Measurements from ENCODE around the gene RHD. TPM values are rescaled to one million over a fixed set of nuclear protein-coding genes. Genes with fewer than 3 reads are reported as not detected.

Gene RHD
- total and polyA plus RNA-seq, 10 of the 15 experiments (the other 5 are each of a cell fraction or from before 2014, with no cell fraction given), result 0.02 to 0.34 (median 0.18) TPM; not detected in 6

- TF ChIP-seq RELB (IDR thresholded peaks at IDR 0.05; ENCODE audit: low read depth), result no peak
Measured at GRCh38 chr1:25256578-25256965, 15.7 kb upstream of the RHD start (continued).

- Histone ChIP-seq H2AFZ (ENCODE audit: control insufficient read depth, low read depth, low read length) (no peak overlapping the region), H3K4me1 (ENCODE audit: control insufficient read depth, insufficient read depth, low read length) (no peaks in the 10 kb centered on the region), H3K9me3 (replicated peaks; ENCODE audit: control insufficient read depth, insufficient read depth, low read length) (no peaks in the 10 kb centered on the region), H3K4me2 (ENCODE audit: control insufficient read depth, insufficient read depth) (no peak overlapping the region), H3K36me3 (ENCODE audit: control insufficient read depth in 2 of 2, insufficient read depth in 2 of 2, low read length in 1 of 2) (no peaks in the 10 kb centered on the region), H4K20me1 (ENCODE audit: control insufficient read depth, insufficient read depth) (no peaks in the 10 kb centered on the region), H3K79me2 (ENCODE audit: control insufficient read depth, insufficient read depth, low read length) (no peaks in the 10 kb centered on the region; the same call in none of the 2 replicates), H3K4me3 (no peak overlapping the region), H3K9ac (ENCODE audit: control insufficient read depth, insufficient read depth, low read length) (no peak overlapping the region), H3K27me3 (replicated peaks in 1 of 2; ENCODE audit: control insufficient read depth in 2 of 2, insufficient read depth in 2 of 2, low read length in 1 of 2) (no peaks in the 10 kb centered on the region), H3K27ac (ENCODE audit: control insufficient read depth, insufficient read depth) (no peak overlapping the region)
- intact Hi-C loops (cut with micrococcal nuclease; ENCODE audit: unreplicated experiment), result no loop called here
- 32% methylated on average over 1 of the region's 1 CpG for WGBS (ENCODE audit: insufficient coverage, insufficient replicate concordance, low lambda C conversion rate, missing lambda C conversion rate)
- ChIA-PET RAD21 (ENCODE audit: unreplicated experiment) (interaction anchor here (0.5 kb wide), 1 partner anchor 368 kb away, joined by 4 read pairs; no protein-coding TSS in a partner anchor), CTCF (interaction anchor here (1.2 kb wide), 1 partner anchor 8 kb away, joined by 5 read pairs; no protein-coding TSS in a partner anchor), SMC1A (ENCODE audit: uncharacterized antibody, unreplicated experiment) (no interaction called here), POLR2A (interaction anchor here (0.6 kb wide), 2 partner anchors 40 to 648 kb away, joined by 3 read pairs; no protein-coding TSS in a partner anchor)
- in situ Hi-C loops (cut with MboI), result loop anchor here (5.0 kb wide), 1 partner anchor 85 kb away; no protein-coding TSS in a partner anchor
- ATAC-seq (no peak), FAIRE-seq (no peak), DNase-seq (ENCODE audit: low read depth, low spot score) (no peak)
- no TSS peak for BruUV-seq (replicated peaks)
- TF ChIP-seq SMARCA5 (IDR thresholded peaks at IDR 0.05) (no peak), SREBF2 (IDR thresholded peaks at IDR 0.05; ENCODE audit: low read length) (no peak), SMAD5 (IDR thresholded peaks at IDR 0.05; ENCODE audit: low read depth) (no peak), NKRF (conservative IDR thresholded peaks at IDR 0.05) (no peak), MYC (IDR thresholded peaks at IDR 0.05; ENCODE audit: insufficient read depth, insufficient read length, insufficient replicate concordance, low read length, severe bottlenecking) (no peak), ZNF384 (IDR thresholded peaks at IDR 0.05; ENCODE audit: borderline replicate concordance, low read depth, low read length) (no peak), CEBPZ (IDR thresholded peaks at IDR 0.05; ENCODE audit: low read depth, low read length) (no peak), TCF12 (IDR thresholded peaks at IDR 0.05; ENCODE audit: low read depth, low read length) (no peak), ASH2L (IDR thresholded peaks at IDR 0.05; ENCODE audit: borderline replicate concordance, low read depth) (no peak), PAX5 (IDR thresholded peaks at IDR 0.05; ENCODE audit: borderline replicate concordance, low read depth, low read length) (no peak), REST (IDR thresholded peaks at IDR 0.05; ENCODE audit: low read depth, low read length) (no peak)
Measured at GRCh38 chr1:25257196-25257595, 15.1 kb upstream of the RHD start.
